HepG2 (cell line): ENCODE results near the gene DPEP3. TPM values are rescaled to one million over a fixed set of nuclear protein-coding genes. Genes with fewer than 3 reads are reported as not detected.

Experiments
- CBX5 ChIP-seq: sonication (generic); formaldehyde crosslinking; IDR thresholded peaks from 2 replicates; pipeline ENCODE4 v1.4.0; 2020; ENCODE audit warnings: missing genetic modification reagents, borderline replicate concordance
- CCAR2 ChIP-seq: fragments of 200-400 bp; formaldehyde crosslinking; optimal IDR thresholded peaks from 2 replicates; pipeline ENCODE3; 2018; ENCODE audit warnings: low read depth, mild to moderate bottlenecking, low read length, moderate library complexity
- DR1 ChIP-seq: sonication (generic); formaldehyde crosslinking; IDR thresholded peaks from 2 replicates; pipeline ENCODE4 v1.8.0; 2021; ENCODE audit warnings: mild to moderate bottlenecking, missing genetic modification reagents, inconsistent platforms
- FIP1L1 ChIP-seq: fragments of 200-400 bp; formaldehyde crosslinking; IDR thresholded peaks from 2 replicates; pipeline ENCODE4 v1.6.1; 2018; ENCODE audit warnings: low read depth, mild to moderate bottlenecking, low read length, moderate library complexity, borderline replicate concordance; ENCODE audit not compliant: insufficient read depth
- FOSL1 ChIP-seq: sonication (generic); formaldehyde crosslinking; IDR thresholded peaks from 2 replicates; pipeline ENCODE4 v1.9.0; 2021; ENCODE audit warnings: missing genetic modification reagents, borderline replicate concordance
- HES4 ChIP-seq: sonication (generic); formaldehyde crosslinking; IDR thresholded peaks from 2 replicates; pipeline ENCODE4 v1.9.0; 2021; ENCODE audit warnings: mild to moderate bottlenecking, missing genetic modification reagents, borderline replicate concordance
- NFKB2 ChIP-seq: sonication (generic); formaldehyde crosslinking; IDR thresholded peaks from 2 replicates; pipeline ENCODE4 v1.4.0; 2020; ENCODE audit warnings: missing genetic modification reagents, borderline replicate concordance
- RFX3 ChIP-seq: IDR thresholded peaks from 2 replicates; pipeline ENCODE4 v1.6.1; 2016; ENCODE audit warnings: missing biosample characterization, missing genetic modification reagents
- ZKSCAN1 ChIP-seq: fragments of 150-350 bp; IDR thresholded peaks from 2 replicates; pipeline ENCODE4 v1.6.1; 2014; ENCODE audit warnings: low read length
- ZNF432 ChIP-seq: sonication (generic); formaldehyde crosslinking; IDR thresholded peaks from 2 replicates; pipeline ENCODE4 v1.5.0; 2020; ENCODE audit warnings: missing genetic modification reagents, mild to moderate bottlenecking, borderline replicate concordance
- ZNF563 ChIP-seq: sonication (generic); formaldehyde crosslinking; IDR thresholded peaks from 2 replicates; pipeline ENCODE4 v1.8.0; 2022; ENCODE audit warnings: mild to moderate bottlenecking, moderate library complexity, missing genetic modification reagents
- ZNF737 ChIP-seq: sonication (generic); formaldehyde crosslinking; IDR thresholded peaks from 2 replicates; pipeline ENCODE4 v1.5.0; 2020; ENCODE audit warnings: missing genetic modification reagents, mild to moderate bottlenecking, borderline replicate concordance
- ZNF83 ChIP-seq: sonication (generic); formaldehyde crosslinking; IDR thresholded peaks from 2 replicates; pipeline ENCODE4 v1.4.0; 2020; ENCODE audit warnings: missing genetic modification reagents, mild to moderate bottlenecking, borderline replicate concordance
- polyA plus RNA-seq, 8 experiments: library from polyadenylated mRNA; depleted of rRNA in 3 of 8; stranded (reverse) in 7 of 8; unstranded in 1 of 8; fragments of >200 nt; fragmentation: Illumina TruSeq in 4 of 8; extraction: Trizol in 4 of 8; gene quantifications; 2 replicates each; pipeline versions ENCODE4 v1.2.1 to v1.2.3, GENCODE V29; 2011 to 2016; ENCODE audit warnings: low read depth in 4 of 8, missing spikeins in 1 of 8, mixed read lengths in 1 of 8; ENCODE audit not compliant: insufficient read depth in 1 of 8
- total RNA-seq, 5 experiments: library from RNA; depleted of rRNA; stranded (reverse); fragments of >200 nt; fragmentation: Illumina TruSeq; extraction: Trizol; gene quantifications; 2 replicates each; pipeline ENCODE4 v1.2.3, GENCODE V29; 2016; ENCODE audit warnings: low read depth in 1 of 5
- TF ChIP-seq, protein P1 (sequence below): sonication (generic); formaldehyde crosslinking; IDR thresholded peaks from 2 replicates; pipeline ENCODE4 v1.4.0; 2020; ENCODE audit warnings: mild to moderate bottlenecking, missing genetic modification reagents
- TF ChIP-seq, protein P2 (sequence below), 2 experiments: sonication (generic) in 1 of 2; formaldehyde crosslinking in 1 of 2; IDR thresholded peaks; 2 replicates each; pipeline versions ENCODE4 v1.5.1 to v1.6.1; 2011 to 2020; ENCODE audit warnings: borderline replicate concordance in 1 of 2, low read depth in 1 of 2, low read length in 1 of 2, mild to moderate bottlenecking in 1 of 2, missing genetic modification reagents in 1 of 2, moderate library complexity in 1 of 2
- TF ChIP-seq, protein P3 (sequence below): sonication (generic); formaldehyde crosslinking; IDR thresholded peaks from 2 replicates; pipeline ENCODE4 v1.4.0; 2020; ENCODE audit warnings: missing genetic modification reagents

The DPEP3 gene
- total and polyA plus RNA-seq, 2 of the 13 experiments (the other 11 are each of a cell fraction or from before 2014, with no cell fraction given), result not detected

DNA sequence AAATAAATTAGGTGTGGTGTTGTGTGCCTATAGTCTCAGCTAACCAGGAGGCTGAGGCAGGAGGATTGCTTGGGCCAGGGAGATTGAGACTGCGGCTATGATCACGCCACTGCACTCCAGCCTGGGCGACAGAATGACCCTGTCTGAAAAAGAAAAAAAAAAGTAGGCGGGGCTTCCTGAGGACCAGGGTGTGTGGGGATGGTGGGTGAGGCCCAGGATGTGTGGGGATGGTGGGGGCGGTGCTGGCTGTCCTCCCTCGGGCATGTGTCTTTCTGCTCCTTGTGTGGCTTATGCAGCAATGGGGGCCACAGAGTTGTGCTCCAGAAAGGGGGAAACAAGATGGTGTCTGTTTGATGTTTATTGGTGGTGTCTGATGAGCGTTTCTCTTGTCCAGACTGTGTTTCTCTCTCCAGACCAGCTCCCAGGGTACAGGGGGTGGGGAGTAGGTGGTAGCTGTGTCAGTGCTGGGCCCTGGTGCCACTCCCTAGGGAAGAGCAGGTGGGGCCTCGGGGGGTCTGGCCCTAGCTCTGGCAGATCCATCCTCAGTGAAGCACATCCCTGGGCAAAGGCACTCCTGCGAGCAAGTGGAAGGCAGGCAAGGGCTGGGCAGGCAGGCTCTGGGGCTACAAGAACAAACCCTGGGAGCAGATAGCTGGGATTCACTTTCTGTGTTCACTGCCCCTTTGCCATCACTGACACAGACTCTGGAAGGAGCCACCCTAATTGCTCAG, 38.7 kb downstream of the DPEP3 start (continued):
- TF ChIP-seq, protein P1, sequence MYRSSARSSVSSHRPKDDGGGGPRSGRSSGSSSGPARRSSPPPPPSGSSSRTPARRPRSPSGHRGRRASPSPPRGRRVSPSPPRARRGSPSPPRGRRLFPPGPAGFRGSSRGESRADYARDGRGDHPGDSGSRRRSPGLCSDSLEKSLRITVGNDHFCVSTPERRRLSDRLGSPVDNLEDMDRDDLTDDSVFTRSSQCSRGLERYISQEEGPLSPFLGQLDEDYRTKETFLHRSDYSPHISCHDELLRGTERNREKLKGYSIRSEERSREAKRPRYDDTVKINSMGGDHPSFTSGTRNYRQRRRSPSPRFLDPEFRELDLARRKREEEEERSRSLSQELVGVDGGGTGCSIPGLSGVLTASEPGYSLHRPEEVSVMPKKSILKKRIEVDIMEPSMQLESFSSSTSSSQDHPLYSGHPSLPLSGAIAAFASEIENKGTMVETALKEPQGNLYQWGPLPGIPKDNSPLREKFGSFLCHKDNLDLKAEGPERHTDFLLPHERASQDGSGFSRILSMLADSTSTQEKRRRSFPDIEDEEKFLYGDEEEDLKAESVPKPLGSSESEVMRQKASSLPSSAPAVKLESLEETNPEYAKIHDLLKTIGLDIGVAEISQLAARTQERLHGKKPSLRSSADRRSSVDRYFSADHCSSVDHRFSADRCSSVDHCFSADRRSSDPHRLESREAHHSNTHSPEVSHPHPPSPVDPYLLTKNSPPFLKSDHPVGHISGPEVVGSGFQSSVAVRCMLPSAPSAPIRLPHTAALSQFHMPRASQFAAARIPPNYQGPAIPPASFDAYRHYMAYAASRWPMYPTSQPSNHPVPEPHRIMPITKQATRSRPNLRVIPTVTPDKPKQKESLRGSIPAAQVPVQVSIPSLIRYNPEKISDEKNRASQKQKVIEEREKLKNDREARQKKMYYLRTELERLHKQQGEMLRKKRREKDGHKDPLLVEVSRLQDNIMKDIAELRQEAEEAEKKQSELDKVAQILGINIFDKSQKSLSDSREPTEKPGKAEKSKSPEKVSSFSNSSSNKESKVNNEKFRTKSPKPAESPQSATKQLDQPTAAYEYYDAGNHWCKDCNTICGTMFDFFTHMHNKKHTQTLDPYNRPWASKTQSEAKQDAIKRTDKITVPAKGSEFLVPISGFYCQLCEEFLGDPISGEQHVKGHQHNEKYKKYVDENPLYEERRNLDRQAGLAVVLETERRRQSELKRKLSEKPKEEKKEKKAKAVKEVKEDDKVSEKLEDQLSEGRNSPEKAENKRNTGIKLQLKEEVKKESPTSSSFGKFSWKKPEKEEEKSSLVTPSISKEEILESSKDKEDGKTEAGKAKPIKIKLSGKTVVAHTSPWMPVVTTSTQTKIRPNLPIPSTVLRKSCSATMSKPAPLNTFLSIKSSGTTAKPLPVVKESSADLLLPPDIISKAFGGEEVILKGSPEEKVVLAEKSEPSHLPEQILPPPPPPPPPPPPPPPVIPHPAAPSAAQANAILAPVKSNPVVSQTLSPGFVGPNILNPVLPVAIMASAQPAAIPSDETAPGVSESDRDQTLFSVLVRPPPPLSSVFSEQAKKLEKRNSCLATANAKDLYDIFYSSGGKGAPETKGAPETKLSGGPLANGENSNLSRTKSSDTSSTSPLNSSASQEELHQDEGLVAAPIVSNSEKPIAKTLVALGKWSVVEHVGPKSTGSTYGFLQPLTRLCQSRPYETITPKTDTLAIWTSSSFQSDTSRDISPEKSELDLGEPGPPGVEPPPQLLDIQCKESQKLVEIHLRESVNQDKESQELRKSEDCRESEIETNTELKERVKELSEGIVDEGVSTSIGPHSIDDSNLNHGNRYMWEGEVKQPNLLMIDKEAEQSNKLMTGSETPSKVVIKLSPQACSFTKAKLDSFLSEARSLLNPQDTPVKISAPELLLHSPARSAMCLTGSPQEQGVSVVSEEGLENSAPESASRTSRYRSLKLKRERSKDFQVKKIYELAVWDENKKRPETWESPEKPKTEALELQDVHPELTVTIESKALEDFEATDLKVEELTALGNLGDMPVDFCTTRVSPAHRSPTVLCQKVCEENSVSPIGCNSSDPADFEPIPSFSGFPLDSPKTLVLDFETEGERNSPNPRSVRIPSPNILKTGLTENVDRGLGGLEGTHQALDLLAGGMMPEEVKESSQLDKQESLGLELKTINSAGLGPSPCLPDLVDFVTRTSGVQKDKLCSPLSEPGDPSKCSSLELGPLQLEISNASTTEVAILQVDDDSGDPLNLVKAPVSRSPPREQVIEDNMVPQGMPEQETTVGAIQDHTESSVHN, result peak; percentile 86; the same call in 1 of the 2 replicates
- TF ChIP-seq DR1 (CRISPR knock-in tag) (0 out of 2 replicates have a peak, but pooled peaks have one; percentile 11), CCAR2 (no peak), FIP1L1 (no peak), RFX3 (CRISPR knock-in tag) (no peak), FOSL1 (CRISPR knock-in tag) (no peak), CBX5 (CRISPR knock-in tag) (no peak), HES4 (CRISPR knock-in tag) (0 out of 2 replicates have a peak, but pooled peaks have one; percentile 10), ZNF432 (0 out of 2 replicates have a peak, but pooled peaks have one; percentile 31), ZNF737 (CRISPR knock-in tag) (no peak), ZNF563 (CRISPR knock-in tag) (peak; percentile 56; the same call in 1 of the 2 replicates), NFKB2 (0 out of 2 replicates have a peak, but pooled peaks have one; percentile 25), ZNF83 (CRISPR knock-in tag) (no peak; the same call in 1 of the 2 replicates), ZKSCAN1 (no peak)
- TF ChIP-seq, protein P2, sequence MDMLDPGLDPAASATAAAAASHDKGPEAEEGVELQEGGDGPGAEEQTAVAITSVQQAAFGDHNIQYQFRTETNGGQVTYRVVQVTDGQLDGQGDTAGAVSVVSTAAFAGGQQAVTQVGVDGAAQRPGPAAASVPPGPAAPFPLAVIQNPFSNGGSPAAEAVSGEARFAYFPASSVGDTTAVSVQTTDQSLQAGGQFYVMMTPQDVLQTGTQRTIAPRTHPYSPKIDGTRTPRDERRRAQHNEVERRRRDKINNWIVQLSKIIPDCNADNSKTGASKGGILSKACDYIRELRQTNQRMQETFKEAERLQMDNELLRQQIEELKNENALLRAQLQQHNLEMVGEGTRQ (IDR thresholded peaks at IDR 0.05; ENCODE audit: low read depth, low read length), result no peak
- TF ChIP-seq, protein P2 (CRISPR knock-in tag; IDR thresholded peaks at IDR 0.05; ENCODE audit: borderline replicate concordance), result no peak
- TF ChIP-seq, protein P3, sequence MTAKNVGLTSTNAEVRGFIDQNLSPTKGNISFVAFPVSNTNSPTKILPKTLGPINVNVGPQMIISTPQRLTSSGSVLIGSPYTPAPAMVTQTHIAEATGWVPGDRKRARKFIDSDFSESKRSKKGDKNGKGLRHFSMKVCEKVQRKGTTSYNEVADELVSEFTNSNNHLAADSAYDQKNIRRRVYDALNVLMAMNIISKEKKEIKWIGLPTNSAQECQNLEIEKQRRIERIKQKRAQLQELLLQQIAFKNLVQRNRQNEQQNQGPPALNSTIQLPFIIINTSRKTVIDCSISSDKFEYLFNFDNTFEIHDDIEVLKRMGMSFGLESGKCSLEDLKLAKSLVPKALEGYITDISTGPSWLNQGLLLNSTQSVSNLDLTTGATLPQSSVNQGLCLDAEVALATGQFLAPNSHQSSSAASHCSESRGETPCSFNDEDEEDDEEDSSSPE (CRISPR knock-in tag), result no peak
